Measurements from ENCODE around the gene PPFIA4.

PPFIA4 gene

DNA sequence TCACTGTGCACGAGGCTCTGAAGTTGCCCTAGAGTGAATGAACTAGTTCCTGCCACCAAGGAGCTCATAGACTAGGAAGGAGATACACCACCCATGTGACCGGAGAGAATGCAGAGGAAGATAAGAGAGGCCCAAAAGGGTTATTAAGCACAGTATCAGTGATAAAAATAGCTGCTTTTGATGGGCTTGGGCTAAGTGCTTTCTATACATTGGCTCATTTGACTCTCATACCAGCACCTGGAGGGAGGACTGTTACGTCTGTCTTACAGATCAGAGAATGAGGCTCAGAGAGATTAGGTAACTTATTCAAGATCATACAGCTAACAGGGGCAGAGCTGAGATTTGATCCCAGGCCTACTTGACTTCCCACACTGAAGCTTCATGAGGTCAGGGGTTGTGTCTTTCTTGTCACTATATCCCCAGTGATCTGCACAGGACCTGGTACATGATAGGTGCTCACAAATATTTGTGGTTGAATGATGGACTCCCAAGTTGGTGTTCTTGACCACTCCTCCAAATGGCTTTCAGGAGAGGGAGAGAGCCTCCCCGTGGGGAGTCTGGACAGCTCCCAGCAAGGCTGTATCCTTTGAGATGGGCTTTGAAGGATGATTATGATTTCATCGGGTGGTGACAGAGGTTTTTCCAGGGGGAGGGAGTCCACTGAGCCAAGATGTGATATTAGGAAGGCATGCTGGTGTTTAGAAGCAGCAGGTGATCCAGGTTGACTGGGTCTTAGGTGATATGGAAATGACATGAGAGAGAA is 14.4 kb downstream of the PPFIA4 start:
- peak; percentile 35 for DNase-seq (ENCODE audit: low spot score)

- DNase-seq (ENCODE audit: low spot score): no peak
Measured at GRCh38 chr1:203041351-203041932, 15.2 kb downstream of the PPFIA4 start.

GRCh38 chr1:203043830-203044545 is 17.7 kb downstream of the PPFIA4 start:
- DNase-seq (ENCODE audit: low spot score): no peak

DNA sequence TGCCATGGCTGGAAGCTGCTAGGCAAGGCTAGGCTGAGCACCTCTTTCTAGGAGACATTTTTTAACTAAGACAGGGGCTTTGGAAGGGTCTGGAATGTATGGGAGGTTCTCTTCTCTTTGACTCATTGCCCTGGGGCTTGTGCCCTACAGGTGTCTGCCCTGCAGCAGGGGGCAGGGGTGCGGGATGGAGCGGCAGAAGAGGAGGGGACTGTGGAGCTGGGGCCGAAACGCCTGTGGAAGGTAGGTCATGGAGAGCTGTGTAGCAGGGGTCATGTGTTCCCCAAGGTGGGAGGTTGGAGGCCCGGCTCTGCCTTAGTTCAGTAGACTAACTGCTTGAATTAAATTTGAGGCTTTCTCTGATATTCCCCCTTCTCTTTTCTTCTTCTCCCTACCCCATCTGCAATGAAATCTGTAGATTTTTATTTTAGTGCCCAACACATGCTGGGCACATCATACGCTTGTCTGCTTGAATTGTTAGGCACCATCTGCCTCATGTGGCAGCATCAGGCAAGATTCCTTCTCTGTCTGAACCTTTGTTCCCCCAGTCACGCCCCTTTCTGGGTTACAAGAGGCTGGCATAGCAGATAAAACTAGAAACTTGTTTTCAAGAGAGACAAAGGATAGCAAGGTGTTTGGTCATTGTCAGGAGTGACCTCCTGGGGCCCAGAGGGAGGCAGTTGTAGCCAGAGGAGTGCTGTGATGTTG is 18.4 kb downstream of the PPFIA4 start:
- no peak for DNase-seq (ENCODE audit: low spot score)

GRCh38 chr1:203045336-203045735 is 19.0 kb downstream of the PPFIA4 start:
- DNase-seq (ENCODE audit: low spot score): no peak

DNA sequence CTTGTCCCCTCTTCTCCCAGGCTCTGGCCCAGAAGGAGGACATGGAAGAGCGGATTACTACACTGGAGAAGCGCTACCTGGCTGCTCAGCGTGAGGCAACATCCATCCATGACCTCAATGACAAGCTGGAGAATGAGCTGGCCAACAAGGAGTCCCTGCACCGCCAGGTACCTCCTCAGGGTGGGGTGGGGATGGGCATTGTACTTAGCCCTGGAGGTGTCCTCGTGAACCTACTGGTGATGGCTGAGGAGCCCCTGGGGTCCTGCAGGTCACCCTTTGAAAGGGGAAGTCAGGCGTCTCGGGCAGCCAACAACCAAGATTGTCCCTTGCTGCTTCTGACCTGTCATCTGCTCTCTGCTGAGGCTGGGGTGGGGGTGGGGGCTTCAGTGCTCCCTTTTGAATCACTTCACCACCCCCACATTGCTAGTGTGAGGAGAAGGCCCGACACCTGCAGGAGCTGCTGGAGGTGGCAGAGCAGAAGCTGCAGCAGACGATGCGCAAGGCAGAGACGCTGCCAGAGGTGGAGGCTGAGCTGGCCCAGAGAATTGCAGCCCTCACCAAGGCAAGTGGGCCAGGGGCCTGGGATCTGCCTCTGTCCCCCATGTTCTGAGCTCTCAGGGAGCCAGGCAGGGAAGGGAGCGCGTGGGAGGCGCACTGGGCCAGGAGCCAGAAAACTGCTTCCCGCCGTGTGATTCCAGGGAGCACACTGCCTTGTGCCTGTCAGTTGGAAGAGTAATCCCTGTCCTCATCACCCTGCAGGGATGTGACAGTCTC is 19.7 kb downstream of the PPFIA4 start:
- DNase-seq (ENCODE audit: low spot score): no peak

GRCh38 chr1:203046984-203047630 is 20.8 kb downstream of the PPFIA4 start:
- no peak for DNase-seq (ENCODE audit: low spot score)

DNA sequence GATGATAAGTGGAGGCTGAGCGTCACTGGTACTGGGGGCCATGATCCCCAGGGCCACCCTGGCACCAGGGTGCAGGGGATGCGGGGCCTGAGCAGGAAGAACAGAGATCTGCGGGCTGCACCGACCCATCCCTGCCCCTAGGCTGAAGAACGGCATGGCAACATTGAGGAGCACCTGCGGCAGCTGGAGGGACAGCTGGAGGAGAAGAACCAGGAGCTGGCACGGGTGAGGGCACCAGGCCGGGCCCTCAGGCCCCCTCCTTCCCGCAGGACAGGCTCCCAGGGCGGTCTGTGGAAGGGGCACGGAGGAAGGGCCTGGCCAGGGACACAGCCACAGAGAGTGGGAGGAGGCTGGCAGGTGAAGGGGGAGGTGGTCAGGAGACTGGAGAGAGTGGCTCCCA is 21.8 kb downstream of the PPFIA4 start:
- DNase-seq (ENCODE audit: low spot score): no peak

DNA sequence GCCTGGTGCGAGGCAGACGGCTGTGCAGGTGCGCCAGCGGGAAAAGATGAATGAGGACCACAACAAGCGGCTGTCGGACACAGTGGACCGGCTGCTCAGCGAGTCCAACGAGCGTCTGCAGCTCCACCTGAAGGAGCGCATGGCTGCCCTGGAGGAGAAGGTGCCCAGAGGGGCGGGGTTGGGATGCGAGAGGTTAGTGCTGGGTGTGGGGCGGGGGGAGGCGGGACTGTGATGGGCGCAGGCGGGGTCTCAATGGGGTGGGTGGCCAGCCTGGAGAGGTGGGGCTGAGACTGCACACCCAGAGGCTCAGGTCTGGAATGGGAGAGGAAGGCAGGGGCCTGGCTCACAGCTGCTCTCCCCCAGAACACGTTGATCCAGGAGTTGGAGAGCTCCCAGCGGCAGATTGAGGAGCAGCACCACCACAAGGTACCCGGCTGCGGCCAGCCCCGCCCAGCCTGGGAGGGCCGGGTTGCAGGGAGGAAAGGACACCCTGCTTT is 22.3 kb downstream of the PPFIA4 start:
- DNase-seq (ENCODE audit: low spot score): no peak

DNA sequence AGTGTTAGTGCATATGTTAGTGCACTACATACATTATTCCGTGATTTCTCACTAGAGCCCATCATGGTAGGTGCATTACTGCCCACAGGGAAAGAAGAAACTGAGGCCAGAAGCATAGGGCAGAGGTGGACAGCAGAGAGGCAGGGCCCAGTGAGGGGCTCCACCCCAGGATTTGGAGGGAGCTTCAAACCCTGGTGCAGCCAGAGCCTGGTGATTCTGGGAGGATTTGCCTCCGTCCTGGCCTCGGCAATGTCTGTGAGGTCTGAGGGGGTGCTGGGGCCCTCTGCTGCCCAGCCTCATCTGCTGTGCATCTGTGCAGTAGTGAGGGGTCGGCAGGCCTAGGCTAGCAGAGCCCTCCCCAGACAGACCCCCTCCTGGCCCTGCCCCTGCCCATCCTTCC is 22.8 kb downstream of the PPFIA4 start:
- no peak for DNase-seq (ENCODE audit: low spot score)

GRCh38 chr1:203049576-203050180 is 23.4 kb downstream of the PPFIA4 start:
- no peak for DNase-seq (ENCODE audit: low spot score)

DNA sequence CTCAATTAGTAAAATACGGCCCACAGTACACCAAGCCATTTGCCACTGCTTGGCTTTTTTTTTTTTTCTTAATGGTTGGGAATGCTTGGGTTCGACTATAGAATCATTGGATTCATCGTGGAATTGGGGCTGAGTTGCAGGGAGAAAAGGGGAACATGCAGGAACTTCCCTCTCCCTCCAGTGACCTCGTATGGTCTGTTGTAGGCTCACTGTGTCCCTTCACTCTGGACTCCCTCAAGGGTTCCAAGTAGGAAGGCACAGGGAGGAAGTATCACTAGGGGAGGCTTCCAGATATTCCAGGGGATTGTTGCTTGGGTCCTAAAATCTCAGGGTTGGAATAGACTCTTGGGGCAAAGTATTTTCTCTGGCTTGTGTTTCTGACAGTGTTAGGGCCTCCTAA is 24.5 kb downstream of the PPFIA4 start:
- no peak for DNase-seq (ENCODE audit: low spot score)

DNA sequence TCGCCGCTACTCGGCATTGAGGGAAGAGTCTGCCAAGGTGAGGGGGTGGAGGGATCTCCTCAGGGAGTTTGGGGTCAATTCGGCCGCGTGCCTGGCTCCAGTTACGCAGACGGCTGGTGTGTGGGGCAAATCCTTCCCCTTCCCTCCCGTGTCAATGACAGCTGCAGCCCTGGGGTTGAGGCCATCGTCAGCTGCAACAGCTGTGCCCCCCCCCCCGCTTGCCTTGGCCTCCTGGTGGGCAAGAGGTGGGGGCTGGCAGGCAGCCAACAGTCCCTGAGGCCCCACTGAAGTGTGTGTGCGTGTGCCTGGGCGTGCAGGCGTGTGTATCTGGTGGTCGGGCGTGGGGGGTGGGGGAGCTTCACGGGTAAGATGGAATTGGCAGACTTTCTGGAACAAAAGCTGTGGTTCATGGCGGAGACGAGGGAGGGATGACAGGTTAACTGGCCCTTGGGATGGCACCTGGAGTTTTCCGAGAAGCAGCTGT is 25.6 kb downstream of the PPFIA4 start:
- peak; percentile 52 for DNase-seq (ENCODE audit: low spot score)

DNA sequence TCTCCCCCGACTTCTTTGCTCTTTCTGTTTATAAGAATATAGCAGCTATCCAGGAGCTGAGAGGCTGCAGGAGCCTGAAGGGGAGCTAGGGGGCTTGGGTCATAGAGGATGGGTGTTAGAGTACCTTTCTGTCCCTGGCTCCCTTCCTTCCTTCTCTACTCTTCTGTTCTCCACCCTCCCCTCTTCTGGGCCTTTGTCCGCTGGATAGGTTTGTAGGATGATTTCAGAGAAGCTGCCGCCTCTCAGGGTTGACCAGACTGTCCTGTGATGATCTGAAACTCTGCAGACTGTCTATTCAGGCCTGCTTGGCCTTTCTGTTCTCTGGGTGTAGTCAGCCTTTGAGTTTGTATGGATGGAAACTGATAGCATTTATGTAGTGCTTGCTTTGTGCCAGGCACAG is 26.3 kb downstream of the PPFIA4 start:
- no peak for DNase-seq (ENCODE audit: low spot score)

DNA sequence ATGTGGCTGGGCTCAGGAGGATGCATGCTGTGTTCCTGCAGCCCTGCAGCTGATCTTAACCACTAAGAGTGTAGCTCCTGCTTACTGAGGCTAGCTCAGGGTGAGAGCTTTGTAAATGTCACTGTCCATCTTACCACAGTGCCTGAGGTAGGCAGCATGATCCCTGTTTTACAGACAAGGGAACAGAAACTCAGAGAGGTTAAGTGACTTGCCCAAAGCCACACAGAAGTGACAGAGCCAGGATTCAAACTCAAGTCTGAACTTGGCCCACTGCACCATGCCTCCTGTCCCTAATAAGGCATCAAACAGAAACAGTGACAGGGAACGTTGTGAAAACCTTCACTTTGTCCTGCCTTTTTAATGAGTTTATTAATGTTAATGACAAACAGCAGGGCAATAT is 27.9 kb downstream of the PPFIA4 start:
- DNase-seq (ENCODE audit: low spot score): no peak

DNA sequence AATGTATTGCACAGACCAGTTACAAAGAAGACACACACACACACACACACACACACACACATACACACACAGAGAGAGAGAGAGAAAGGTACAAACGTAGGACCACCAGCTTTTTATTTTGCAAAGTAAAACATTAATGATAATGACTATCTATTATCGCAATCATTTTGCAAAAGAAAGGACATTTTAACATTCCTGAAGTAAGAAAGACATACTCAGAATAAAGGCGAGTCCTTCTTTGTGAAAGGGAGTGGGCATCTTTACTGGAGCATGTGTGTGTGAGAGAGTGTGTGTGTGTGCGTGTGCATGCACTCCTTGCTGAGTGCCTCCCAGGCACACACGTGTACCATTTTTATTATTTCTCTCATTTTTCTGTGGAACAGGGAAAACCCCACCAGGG is 28.4 kb downstream of the PPFIA4 start:
- DNase-seq (ENCODE audit: low spot score): no peak

DNA sequence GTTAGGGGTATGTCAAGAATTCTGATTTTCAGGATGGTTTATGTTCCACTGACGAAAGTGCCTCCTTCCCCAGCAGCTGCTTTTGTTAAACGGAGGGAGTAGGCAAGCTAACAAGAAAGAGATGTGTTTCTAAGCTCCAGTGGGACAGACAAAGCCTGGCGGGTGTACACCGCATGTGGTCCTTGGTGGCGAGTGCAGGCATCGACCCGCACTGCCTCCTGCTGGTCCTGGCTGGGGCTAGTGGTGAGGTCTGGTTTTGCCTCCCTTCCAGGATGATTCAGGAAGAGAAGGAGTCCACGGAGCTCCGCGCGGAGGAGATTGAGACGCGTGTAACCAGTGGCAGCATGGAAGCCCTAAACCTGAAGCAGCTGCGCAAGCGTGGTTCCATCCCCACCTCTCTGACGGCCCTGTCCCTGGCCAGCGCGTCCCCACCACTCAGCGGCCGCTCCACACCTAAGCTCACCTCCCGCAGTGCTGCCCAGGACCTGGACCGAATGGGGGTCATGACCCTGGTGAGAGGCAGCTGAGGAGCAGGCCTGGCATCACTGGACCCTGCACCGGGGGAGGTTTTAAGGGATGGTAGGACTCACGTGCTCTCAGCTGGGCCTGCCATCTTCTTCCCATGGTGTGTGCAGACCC is 29.0 kb downstream of the PPFIA4 start:
- no peak for DNase-seq (ENCODE audit: low spot score)

GRCh38 chr1:203056012-203056411 is 29.7 kb downstream of the PPFIA4 start:
- DNase-seq (ENCODE audit: low spot score): no peak

GRCh38 chr1:203056516-203056915 is 30.2 kb downstream of the PPFIA4 start:
- no peak for DNase-seq (ENCODE audit: low spot score)
